Measurements from ENCODE around the gene RPL36. TPM values are rescaled to one million over a fixed set of nuclear protein-coding genes. Genes with fewer than 3 reads are reported as not detected.

RPL36 gene
- polyA plus RNA-seq, 1 donor (not counting 4 experiments of a cell fraction or from before 2014, with no cell fraction given) = 636 TPM

DNA sequence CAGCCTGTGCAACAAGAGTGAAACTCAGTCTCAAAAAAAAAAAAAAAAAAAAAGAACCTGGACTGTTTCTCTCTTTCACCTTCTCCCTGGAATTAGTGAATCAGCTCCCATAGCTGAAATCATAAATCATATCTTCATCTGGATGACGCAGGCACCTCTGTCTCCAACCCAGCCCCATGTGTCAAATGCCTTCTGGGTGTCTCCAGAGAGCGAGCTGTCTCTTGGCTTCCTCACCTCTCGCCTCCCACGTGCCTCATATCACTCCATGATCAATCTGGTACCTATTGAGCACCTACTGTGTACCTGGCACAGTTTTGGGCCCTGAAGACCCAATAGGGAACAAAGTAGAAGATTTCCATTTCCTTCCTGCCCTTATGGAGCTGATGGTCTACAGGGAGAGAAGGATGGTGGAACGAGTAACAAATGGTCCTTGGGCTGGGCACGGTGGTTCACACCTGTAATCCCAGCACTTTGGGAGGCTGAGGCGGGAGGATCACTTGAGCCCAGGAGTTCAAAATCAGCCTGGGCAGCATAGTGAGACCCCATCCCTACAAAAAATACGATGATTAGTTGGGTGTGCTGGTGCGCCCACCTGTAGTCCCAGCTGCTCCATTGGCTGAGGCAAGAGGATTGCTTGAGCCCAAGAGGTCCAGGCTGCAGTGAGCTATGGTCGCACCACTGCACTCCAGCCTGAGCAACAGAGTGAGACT, 6.8 kb upstream of the RPL36 start:
- no peak overlapping the region for H3K27ac ChIP-seq (ENCODE audit: control insufficient read depth, insufficient read depth, low read length)
- no peaks in the 10 kb centered on the region for H4K20me1 ChIP-seq (ENCODE audit: control insufficient read depth, extremely low read depth, insufficient read depth, low read length)
- H3K9me1 ChIP-seq (ENCODE audit: control insufficient read depth, extremely low read depth, insufficient read depth, low read length) = no peaks in the 10 kb centered on the region
- TF ChIP-seq EZH2 (IDR thresholded peaks at IDR 0.05; ENCODE audit: low read length) = no peak
- TF ChIP-seq, protein P1, sequence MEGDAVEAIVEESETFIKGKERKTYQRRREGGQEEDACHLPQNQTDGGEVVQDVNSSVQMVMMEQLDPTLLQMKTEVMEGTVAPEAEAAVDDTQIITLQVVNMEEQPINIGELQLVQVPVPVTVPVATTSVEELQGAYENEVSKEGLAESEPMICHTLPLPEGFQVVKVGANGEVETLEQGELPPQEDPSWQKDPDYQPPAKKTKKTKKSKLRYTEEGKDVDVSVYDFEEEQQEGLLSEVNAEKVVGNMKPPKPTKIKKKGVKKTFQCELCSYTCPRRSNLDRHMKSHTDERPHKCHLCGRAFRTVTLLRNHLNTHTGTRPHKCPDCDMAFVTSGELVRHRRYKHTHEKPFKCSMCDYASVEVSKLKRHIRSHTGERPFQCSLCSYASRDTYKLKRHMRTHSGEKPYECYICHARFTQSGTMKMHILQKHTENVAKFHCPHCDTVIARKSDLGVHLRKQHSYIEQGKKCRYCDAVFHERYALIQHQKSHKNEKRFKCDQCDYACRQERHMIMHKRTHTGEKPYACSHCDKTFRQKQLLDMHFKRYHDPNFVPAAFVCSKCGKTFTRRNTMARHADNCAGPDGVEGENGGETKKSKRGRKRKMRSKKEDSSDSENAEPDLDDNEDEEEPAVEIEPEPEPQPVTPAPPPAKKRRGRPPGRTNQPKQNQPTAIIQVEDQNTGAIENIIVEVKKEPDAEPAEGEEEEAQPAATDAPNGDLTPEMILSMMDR (optimal IDR thresholded peaks at IDR 0.05 in 1 of 3, IDR thresholded peaks at IDR 0.05 in 1 of 3, conservative IDR thresholded peaks at IDR 0.05 in 1 of 3; ENCODE audit: extremely low read depth in 1 of 3, insufficient read depth in 2 of 3, low read length in 3 of 3) = no peak
- dilution Hi-C loops (cut with MboI; ENCODE audit: extremely low pct_ligation_motif_present, low sequenced_read_pairs) = no loop called here
- H2AFZ ChIP-seq (ENCODE audit: control insufficient read depth, low read length) = no peak overlapping the region
- H3K79me2 ChIP-seq (ENCODE audit: control insufficient read depth, insufficient read depth, low read length) = peaks cover 10% of the 10 kb centered on the region
- DNase-seq (ENCODE audit: low read depth, low spot score) (no peak), FAIRE-seq (peak; percentile 9)
- H3K27me3 ChIP-seq (ENCODE audit: control insufficient read depth, extremely low read depth, insufficient read depth, low read length) = no peaks in the 10 kb centered on the region
- H3K9ac ChIP-seq (ENCODE audit: control insufficient read depth, extremely low read depth, insufficient read depth, low read length) = no peak overlapping the region
- H3K4me3 ChIP-seq (ENCODE audit: control insufficient read depth in 2 of 3, extremely low read depth in 1 of 3, insufficient read depth in 2 of 3, low read depth in 1 of 3, low read length in 3 of 3) = no peak overlapping the region
- peaks cover 18% of the 10 kb centered on the region for H3K4me1 ChIP-seq (ENCODE audit: control insufficient read depth, extremely low read depth, insufficient read depth, low read length)
- peaks cover under 1 to 1% of the 10 kb centered on the region in 2 experiments for H3K36me3 ChIP-seq (ENCODE audit: control insufficient read depth in 2 of 2, extremely low read depth in 1 of 2, insufficient read depth in 2 of 2, low read length in 2 of 2)
- no peaks in the 10 kb centered on the region for H3K9me3 ChIP-seq (ENCODE audit: control insufficient read depth, low read depth, low read length)
- no peak overlapping the region for H3K4me2 ChIP-seq (ENCODE audit: control insufficient read depth, extremely low read depth, insufficient read depth, low read depth, low read length)

DNA sequence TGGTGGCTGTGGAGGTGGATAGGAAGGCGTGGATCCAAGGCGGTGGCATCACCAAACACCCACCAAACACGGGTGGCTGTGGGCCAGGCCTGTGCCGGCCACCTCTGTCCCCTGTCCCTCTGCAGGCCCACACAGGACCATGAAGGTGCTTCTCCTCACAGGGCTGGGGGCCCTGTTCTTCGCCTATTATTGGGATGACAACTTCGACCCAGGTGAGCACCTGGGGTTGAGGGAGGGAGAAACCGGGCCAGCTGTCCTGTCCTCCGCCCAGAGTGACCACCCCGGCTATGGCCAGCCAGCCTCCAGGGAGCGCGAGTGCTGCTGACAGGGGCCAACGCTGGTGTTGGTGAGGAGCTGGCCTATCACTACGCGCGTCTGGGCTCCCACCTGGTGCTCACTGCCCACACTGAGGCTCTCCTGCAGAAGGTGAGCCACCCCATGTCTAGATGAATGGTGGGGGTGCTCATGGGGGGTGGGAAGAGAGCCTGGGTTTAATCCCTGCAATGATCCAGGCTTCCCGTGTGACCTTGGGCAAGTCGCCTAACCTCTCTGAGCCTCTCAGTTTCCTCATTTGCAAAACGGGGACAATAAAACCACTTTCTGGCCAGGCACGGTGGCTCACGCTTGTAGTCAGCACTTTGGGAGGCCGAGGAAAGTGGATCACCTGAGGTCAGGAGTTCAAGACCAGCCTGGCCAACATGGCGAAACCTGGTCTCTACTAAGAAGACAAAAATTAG, 5.2 kb upstream of the RPL36 start:
- Histone ChIP-seq H3K27ac (ENCODE audit: control insufficient read depth, insufficient read depth, low read length) (no peak overlapping the region), H3K9me1 (ENCODE audit: control insufficient read depth, extremely low read depth, insufficient read depth, low read length) (no peaks in the 10 kb centered on the region), H3K9ac (ENCODE audit: control insufficient read depth, extremely low read depth, insufficient read depth, low read length) (no peak overlapping the region), H3K9me3 (ENCODE audit: control insufficient read depth, low read depth, low read length) (no peaks in the 10 kb centered on the region), H3K4me1 (ENCODE audit: control insufficient read depth, extremely low read depth, insufficient read depth, low read length) (peaks cover 12% of the 10 kb centered on the region), H3K4me2 (ENCODE audit: control insufficient read depth, extremely low read depth, insufficient read depth, low read depth, low read length) (no peak overlapping the region), H4K20me1 (ENCODE audit: control insufficient read depth, extremely low read depth, insufficient read depth, low read length) (no peaks in the 10 kb centered on the region), H3K79me2 (ENCODE audit: control insufficient read depth, insufficient read depth, low read length) (peaks cover 2% of the 10 kb centered on the region), H3K27me3 (ENCODE audit: control insufficient read depth, extremely low read depth, insufficient read depth, low read length) (no peaks in the 10 kb centered on the region), H3K36me3 (ENCODE audit: control insufficient read depth in 2 of 2, extremely low read depth in 1 of 2, insufficient read depth in 2 of 2, low read length in 2 of 2) (peaks cover 0 to 1% of the 10 kb centered on the region in 2 experiments), H3K4me3 (ENCODE audit: control insufficient read depth in 2 of 3, extremely low read depth in 1 of 3, insufficient read depth in 2 of 3, low read depth in 1 of 3, low read length in 3 of 3) (no peak overlapping the region), H2AFZ (ENCODE audit: control insufficient read depth, low read length) (no peak overlapping the region)
- FAIRE-seq (no peak), DNase-seq (ENCODE audit: low read depth, low spot score) (no peak)
- TF ChIP-seq EZH2 (IDR thresholded peaks at IDR 0.05; ENCODE audit: low read length) = no peak
- TF ChIP-seq, protein P1 (optimal IDR thresholded peaks at IDR 0.05 in 1 of 3, IDR thresholded peaks at IDR 0.05 in 1 of 3, conservative IDR thresholded peaks at IDR 0.05 in 1 of 3; ENCODE audit: extremely low read depth in 1 of 3, insufficient read depth in 2 of 3, low read length in 3 of 3) = no peak
- dilution Hi-C loops (cut with MboI; ENCODE audit: extremely low pct_ligation_motif_present, low sequenced_read_pairs) = no loop called here
